ENCODE results near the gene CMIP. TPM values are rescaled to one million over a fixed set of nuclear protein-coding genes. Genes with fewer than 3 reads are reported as not detected.
A peak's percentile ranks its signal among the peaks of the same experiment; 100 is the strongest.
"Not testable (repeated sequence)": the region's sequence is repeated elsewhere in the genome, so short reads cannot be mapped to it uniquely, and the experiment has no call there.

Gene CMIP
- total RNA-seq, 1 experiment from 2014 or later: 48.2 TPM

DNA sequence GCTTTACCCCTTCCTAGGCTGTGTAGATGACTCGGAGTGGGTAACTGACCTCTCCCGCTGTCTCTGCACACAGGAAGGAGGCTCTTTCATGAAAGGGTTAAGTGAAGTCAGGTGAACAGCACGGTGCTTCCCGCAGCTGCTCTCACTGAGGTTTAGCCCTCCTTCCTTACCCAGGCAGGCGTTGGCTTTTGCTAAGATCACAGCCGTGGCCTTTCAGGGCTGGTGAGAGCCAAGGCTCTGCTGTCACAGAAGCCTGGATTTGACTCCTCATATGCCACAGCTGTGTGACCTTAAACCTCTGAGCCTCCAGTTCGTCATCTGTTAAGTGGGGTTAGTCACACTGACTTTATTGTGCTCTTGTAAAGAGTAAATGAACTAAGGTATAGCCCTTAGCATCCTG, 243.6 kb downstream of the CMIP start:
- H3K27me3 ChIP-seq (ENCODE audit: insufficient read depth, low read length): no peaks in the 10 kb centered on the region
- H4K91ac ChIP-seq (ENCODE audit: insufficient read length, low read depth, low read length): no peak overlapping the region
- no CpG with 5 or more reads among the region's 7 CpGs for WGBS (ENCODE audit: extremely low coverage, insufficient read length, low lambda C conversion rate)
- peaks cover 2% of the 10 kb centered on the region; the same call in 1 of the 2 replicates for H3K4me1 ChIP-seq (ENCODE audit: insufficient read depth, low read length)
- no peak overlapping the region for H3K56ac ChIP-seq (ENCODE audit: insufficient read length, low read depth, low read length)
- no peaks in the 10 kb centered on the region for H4K20me1 ChIP-seq (ENCODE audit: control insufficient read depth, insufficient read depth, insufficient read length)
- no peak overlapping the region for H3K9ac ChIP-seq (ENCODE audit: extremely low read depth, insufficient read length, low read length)
- H3K14ac ChIP-seq (ENCODE audit: insufficient read depth, low read length): no peak overlapping the region
- H3K27ac ChIP-seq (ENCODE audit: insufficient read length, low read depth, low read length): no peak overlapping the region
- no peak overlapping the region for H2BK120ac ChIP-seq (ENCODE audit: low read depth, low read length, poor library complexity, severe bottlenecking)
- no peak overlapping the region for H3K23ac ChIP-seq (ENCODE audit: insufficient read length, low read depth, low read length)
- no peak for DNase-seq
- no peak overlapping the region for H2BK15ac ChIP-seq (ENCODE audit: low read depth, low read length)
- TF ChIP-seq, protein P1, sequence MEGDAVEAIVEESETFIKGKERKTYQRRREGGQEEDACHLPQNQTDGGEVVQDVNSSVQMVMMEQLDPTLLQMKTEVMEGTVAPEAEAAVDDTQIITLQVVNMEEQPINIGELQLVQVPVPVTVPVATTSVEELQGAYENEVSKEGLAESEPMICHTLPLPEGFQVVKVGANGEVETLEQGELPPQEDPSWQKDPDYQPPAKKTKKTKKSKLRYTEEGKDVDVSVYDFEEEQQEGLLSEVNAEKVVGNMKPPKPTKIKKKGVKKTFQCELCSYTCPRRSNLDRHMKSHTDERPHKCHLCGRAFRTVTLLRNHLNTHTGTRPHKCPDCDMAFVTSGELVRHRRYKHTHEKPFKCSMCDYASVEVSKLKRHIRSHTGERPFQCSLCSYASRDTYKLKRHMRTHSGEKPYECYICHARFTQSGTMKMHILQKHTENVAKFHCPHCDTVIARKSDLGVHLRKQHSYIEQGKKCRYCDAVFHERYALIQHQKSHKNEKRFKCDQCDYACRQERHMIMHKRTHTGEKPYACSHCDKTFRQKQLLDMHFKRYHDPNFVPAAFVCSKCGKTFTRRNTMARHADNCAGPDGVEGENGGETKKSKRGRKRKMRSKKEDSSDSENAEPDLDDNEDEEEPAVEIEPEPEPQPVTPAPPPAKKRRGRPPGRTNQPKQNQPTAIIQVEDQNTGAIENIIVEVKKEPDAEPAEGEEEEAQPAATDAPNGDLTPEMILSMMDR (conservative IDR thresholded peaks at IDR 0.05): no peak
- H3K23me2 ChIP-seq (ENCODE audit: insufficient read length, low read depth, low read length, poor library complexity, severe bottlenecking): no peaks in the 10 kb centered on the region
- H3K18ac ChIP-seq (ENCODE audit: insufficient read length, low read depth, low read length): no peak overlapping the region
- H3K79me2 ChIP-seq (ENCODE audit: insufficient read depth, low read length): peaks cover 2% of the 10 kb centered on the region; the same call in 1 of the 2 replicates
- H4K5ac ChIP-seq (ENCODE audit: insufficient read length, low read depth, low read length): no peak overlapping the region
- no peak overlapping the region for H2AK5ac ChIP-seq (ENCODE audit: insufficient read length, low read length)
- H3K9me3 ChIP-seq (ENCODE audit: control insufficient read depth, low read depth, low read length): no peaks in the 10 kb centered on the region
- H3K4me2 ChIP-seq (ENCODE audit: insufficient read depth, insufficient read length, low read length): no peak overlapping the region
- H2BK12ac ChIP-seq (ENCODE audit: insufficient read length, low read depth, low read length): no peak overlapping the region
- no peaks in the 10 kb centered on the region for H3K9me3 Mint-ChIP-seq
- no peak overlapping the region for H2BK5ac ChIP-seq (ENCODE audit: insufficient read length, low read length)
- H3K4ac ChIP-seq (ENCODE audit: low read depth, low read length): no peak overlapping the region
- no peak overlapping the region for H2AFZ ChIP-seq (ENCODE audit: low read length)
- H3K27ac Mint-ChIP-seq: peak overlapping the region in 1 of 3 experiments; percentile 23; a peak in 1 of 7 replicates
- H3T11ph ChIP-seq (ENCODE audit: low read length): no peak overlapping the region
- no peak overlapping the region for H4K8ac ChIP-seq (replicated peaks; ENCODE audit: insufficient read length, low read depth, low read length)
- H3K79me1 ChIP-seq (ENCODE audit: insufficient read depth, low read depth, low read length, poor library complexity, severe bottlenecking): peaks cover 4% of the 10 kb centered on the region
- H3K36me3 Mint-ChIP-seq (ENCODE audit: insufficient read depth in 1 of 3, low read depth in 3 of 3): peaks cover 12 to 18% (median 16%) of the 10 kb centered on the region in 3 experiments; a peak in 6 of 7 replicates
- H3K4me1 Mint-ChIP-seq: peaks cover 16 to 18% of the 10 kb centered on the region in 2 experiments
- no peak overlapping the region for H2BK20ac ChIP-seq (ENCODE audit: low read depth, low read length, poor library complexity, severe bottlenecking)
- H3K27me3 Mint-ChIP-seq (ENCODE audit: low read depth): no peaks in the 10 kb centered on the region
- H3K4me3 Mint-ChIP-seq: no peak overlapping the region

DNA sequence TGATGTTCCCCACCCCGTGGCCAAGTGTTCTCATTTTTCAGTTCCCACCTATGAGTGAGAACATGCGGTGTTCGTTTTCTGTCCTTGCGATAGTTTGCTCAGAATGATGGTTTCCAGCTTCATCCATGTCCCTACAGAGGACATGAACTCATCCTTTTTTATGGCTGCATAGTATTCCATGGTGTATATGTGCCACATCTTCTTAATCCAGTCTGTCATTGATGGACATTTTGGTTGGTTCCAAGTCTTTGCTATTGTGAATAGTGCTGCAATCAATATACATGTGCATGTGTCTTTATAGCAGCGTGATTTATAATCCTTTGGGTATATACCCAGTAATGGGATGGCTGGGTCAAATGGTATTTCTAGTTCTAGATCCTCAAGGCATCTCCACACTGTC, 244.2 kb downstream of the CMIP start:
- not testable (repeated sequence) for H3K27ac Mint-ChIP-seq; H3K27me3 ChIP-seq (ENCODE audit: insufficient read depth, low read length); H3K4ac ChIP-seq (ENCODE audit: low read depth, low read length); H2AK5ac ChIP-seq (ENCODE audit: insufficient read length, low read length); H3K27me3 Mint-ChIP-seq (ENCODE audit: low read depth); H3K9me3 ChIP-seq (ENCODE audit: control insufficient read depth, low read depth, low read length); H3K9ac ChIP-seq (ENCODE audit: extremely low read depth, insufficient read length, low read length); H3T11ph ChIP-seq (ENCODE audit: low read length); H2BK120ac ChIP-seq (ENCODE audit: low read depth, low read length, poor library complexity, severe bottlenecking); H4K5ac ChIP-seq (ENCODE audit: insufficient read length, low read depth, low read length); DNase-seq; H3K23ac ChIP-seq (ENCODE audit: insufficient read length, low read depth, low read length); H3K18ac ChIP-seq (ENCODE audit: insufficient read length, low read depth, low read length); H3K4me1 ChIP-seq (ENCODE audit: insufficient read depth, low read length); H4K91ac ChIP-seq (ENCODE audit: insufficient read length, low read depth, low read length); H3K9me3 Mint-ChIP-seq; H2BK20ac ChIP-seq (ENCODE audit: low read depth, low read length, poor library complexity, severe bottlenecking); H3K79me2 ChIP-seq (ENCODE audit: insufficient read depth, low read length); H4K20me1 ChIP-seq (ENCODE audit: control insufficient read depth, insufficient read depth, insufficient read length); H2BK15ac ChIP-seq (ENCODE audit: low read depth, low read length); H3K23me2 ChIP-seq (ENCODE audit: insufficient read length, low read depth, low read length, poor library complexity, severe bottlenecking); H3K27ac ChIP-seq (ENCODE audit: insufficient read length, low read depth, low read length); H4K8ac ChIP-seq (replicated peaks; ENCODE audit: insufficient read length, low read depth, low read length); H2BK12ac ChIP-seq (ENCODE audit: insufficient read length, low read depth, low read length); H2BK5ac ChIP-seq (ENCODE audit: insufficient read length, low read length); H3K4me3 Mint-ChIP-seq; H3K79me1 ChIP-seq (ENCODE audit: insufficient read depth, low read depth, low read length, poor library complexity, severe bottlenecking); H2AFZ ChIP-seq (ENCODE audit: low read length); H3K14ac ChIP-seq (ENCODE audit: insufficient read depth, low read length); H3K56ac ChIP-seq (ENCODE audit: insufficient read length, low read depth, low read length); H3K4me2 ChIP-seq (ENCODE audit: insufficient read depth, insufficient read length, low read length)
- peaks cover 15 to 18% of the 10 kb centered on the region in 2 experiments for H3K4me1 Mint-ChIP-seq
- peaks cover 14 to 21% (median 18%) of the 10 kb centered on the region in 3 experiments; a peak in 6 of 7 replicates for H3K36me3 Mint-ChIP-seq (ENCODE audit: insufficient read depth in 1 of 3, low read depth in 3 of 3)
- no CpG with 5 or more reads among the region's 5 CpGs for WGBS (ENCODE audit: extremely low coverage, insufficient read length, low lambda C conversion rate)

Data from H9 (cell line).